IPS DF 19.7 (cell line): Measurements from ENCODE around the gene SIRT7.

ENCODE experiments used
- DNase-seq: peaks from one replicate; pipeline ENCODE4 v3.0.0-alpha.2; 2013; ENCODE audit warnings: low read depth, low spot score

The SIRT7 gene

GRCh38 chr17:81865358-81865732 lies 52.6 kb downstream of the SIRT7 start:
- DNase-seq: no peak

DNA sequence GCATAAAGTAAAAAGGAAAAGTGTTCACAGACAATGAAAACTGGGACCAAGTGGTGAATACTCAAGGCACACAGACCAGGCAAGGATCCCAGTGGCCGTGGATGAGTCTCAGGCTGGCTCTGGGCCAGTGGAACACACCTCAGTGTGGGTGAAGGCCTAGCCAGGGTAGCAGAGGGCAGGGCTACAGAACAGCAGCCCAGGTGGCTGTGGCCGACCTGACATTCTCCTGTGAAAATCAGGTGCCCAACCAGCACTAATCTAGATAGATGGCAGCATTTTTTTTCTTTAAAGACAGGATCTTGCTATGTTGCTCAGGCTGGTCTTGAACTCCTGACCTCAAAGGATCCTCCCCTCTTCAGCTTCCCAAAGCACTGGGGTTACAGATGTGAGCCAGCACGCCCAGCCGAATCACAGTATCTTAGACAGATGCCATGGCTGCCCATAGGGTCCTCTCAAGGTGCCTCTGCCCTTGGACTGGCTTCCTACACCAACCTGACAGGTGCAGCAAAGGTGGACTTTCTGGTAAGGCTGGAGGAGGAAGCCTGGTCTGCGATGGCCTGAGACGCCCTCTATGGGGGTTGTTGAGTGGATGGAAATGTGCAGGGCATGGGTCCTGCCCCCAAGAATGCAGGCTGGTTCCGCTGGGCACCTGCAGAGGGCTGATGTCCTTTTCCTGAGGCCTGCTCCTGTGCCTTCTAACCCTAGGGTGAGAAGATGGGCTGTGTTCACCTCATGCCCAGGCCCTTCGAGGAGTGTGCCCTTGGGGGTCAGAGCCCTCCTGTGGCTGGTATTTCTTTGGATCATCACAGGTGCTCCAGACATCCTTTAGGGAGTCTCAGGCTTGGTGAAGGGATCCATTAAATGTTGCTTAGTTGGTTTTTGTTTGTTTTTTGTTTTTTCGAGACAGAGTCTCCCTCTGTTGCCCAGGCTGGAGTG lies 53.9 kb downstream of the SIRT7 start:
- DNase-seq: no peak

GRCh38 chr17:81863123-81863675 lies 54.8 kb downstream of the SIRT7 start:
- no peak for DNase-seq
